NAMALWA (cell line): ENCODE data around the gene CBLC.
"Not testable (repeated sequence)": the region's sequence is repeated elsewhere in the genome, so short reads cannot be mapped to it uniquely, and the experiment has no call there.

Source experiments
- DNase-seq: peaks from one replicate; pipeline ENCODE4 v3.0.0-alpha.2; 2015; ENCODE audit warnings: low spot score

Gene CBLC

GRCh38 chr19:44765033-44765948 is 12.4 kb upstream of the CBLC start:
- DNase-seq, result no peak

DNA sequence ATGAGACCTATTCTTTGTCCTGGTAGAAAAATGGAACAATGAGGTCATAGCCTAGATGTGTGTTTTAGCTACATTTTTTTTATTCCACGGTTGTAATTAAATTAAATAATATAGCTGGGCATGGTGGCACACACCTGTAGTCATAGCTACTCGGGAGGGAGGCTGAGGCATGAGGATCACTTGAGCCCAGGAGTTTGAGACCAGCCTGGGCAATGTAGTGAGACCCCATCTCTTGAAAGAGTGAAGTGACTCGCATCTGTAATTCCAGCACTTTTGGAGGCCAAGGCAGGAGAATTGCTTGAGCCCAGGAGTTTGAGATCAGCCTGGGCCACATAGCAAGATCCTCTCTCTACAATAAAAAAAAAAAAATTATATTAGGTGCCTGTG is 11.7 kb upstream of the CBLC start:
- DNase-seq, result no peak

DNA sequence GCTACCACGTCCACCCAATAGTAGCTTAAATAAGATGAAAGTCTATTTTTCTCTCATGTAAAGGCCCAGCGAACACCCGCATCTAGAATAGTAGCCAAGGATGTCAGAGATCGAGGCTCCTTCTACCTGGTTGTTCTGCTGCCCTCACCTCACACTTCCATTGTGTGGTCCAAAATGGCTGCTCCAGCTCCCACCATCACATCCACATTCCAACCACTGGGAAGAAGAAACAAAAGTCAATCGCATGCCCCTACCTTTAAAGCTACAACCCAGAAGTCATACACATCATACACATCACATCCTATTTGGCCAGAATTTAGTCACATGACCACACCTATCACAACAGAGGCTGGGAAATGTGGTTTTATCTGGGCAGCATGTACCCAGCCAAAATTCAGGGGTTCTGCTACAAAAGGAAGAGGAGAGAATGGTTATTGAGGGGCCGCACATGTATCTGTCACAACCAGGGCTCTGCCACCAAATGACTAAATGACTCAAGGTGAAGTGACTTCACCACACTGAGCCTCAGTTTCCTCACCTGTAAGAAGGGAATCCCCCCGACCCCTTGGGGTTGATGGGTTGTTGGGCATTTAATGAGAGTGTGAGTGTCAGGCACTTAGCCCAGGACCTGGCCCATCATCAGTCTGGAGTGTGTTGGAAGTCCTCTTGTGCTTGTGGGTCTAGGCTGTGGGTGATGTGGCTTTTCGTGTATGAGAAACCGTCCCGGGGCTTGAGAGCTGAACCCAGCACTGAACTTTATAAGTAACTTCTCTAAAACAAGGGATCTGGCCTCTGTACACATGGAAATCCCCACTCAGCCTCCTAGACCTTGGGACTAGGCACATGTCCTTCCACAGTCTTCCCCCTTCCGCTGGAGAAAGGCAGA is 10.2 kb upstream of the CBLC start:
- no peak for DNase-seq

DNA sequence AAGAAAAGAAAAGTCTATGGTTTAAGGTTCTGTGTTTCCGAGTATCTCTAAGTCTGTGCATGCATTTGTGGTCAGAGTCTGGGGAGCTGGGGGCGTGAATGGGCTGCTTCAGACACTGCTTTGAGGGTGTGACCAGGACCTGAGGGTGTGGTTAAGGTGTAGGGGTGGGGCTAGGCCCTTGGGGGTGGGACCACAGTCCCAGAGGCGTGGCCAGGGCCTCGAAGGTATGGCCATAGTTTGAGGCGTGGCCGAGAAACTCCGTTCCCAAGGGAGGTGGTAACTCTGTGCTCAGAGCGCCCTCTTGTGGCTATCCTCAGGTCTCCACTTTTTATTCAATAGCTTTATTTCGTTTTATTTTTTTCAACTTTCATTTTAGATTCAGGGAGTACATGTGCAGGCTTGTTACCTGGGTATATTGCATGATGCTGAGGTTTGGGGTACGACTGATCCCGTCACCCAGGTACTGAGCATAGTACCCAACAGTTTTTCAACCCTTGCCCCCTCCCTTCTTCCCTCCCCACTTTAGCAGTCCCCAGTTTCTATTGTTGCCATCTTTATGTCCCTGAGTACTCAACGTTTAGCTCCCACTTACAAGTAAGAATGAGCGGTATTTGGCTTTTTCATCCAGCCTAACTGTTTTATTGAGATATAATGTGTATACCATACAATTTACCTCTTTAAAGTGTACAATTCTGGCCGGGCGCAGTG is 7.0 kb upstream of the CBLC start:
- peak; percentile 98 for DNase-seq

DNA sequence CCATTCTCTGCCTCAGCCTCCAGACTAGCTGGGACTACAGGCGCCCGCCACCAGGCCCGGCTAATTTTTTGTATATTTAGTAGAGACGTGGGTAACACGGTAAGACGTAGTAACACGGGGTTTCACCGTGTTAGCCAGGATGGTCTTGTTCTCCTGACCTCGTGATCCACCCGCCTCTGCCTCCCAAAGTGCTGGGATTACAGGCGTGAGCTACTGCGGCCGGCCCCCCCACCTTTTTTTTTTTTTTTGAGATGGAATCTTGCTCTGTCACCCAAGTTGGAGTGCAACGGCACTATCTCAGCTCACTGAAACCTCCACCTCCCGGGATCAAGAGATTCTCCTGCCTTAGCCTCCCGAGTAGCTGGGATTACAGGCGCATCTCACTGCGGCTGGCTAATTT is 5.5 kb upstream of the CBLC start:
- not testable (repeated sequence) for DNase-seq

DNA sequence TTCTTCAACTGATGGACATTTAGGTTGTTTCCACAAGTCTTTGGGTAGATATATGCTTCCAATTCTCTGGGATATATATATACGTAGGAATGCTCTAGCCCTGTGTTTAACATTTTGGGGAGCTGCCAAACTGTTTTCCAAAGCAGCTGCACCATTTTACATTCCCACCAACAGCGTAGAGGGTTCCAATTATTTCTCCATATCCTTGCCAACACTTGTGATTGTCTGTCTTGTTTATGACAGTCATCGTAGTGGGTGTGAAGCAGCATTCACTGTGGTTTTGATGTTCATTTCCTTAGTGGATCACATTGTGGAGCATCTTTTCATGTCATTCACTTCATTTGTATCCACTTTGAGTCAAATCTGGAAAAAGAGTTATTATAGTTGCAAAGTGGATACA is 4.7 kb upstream of the CBLC start:
- DNase-seq, result no peak

DNA sequence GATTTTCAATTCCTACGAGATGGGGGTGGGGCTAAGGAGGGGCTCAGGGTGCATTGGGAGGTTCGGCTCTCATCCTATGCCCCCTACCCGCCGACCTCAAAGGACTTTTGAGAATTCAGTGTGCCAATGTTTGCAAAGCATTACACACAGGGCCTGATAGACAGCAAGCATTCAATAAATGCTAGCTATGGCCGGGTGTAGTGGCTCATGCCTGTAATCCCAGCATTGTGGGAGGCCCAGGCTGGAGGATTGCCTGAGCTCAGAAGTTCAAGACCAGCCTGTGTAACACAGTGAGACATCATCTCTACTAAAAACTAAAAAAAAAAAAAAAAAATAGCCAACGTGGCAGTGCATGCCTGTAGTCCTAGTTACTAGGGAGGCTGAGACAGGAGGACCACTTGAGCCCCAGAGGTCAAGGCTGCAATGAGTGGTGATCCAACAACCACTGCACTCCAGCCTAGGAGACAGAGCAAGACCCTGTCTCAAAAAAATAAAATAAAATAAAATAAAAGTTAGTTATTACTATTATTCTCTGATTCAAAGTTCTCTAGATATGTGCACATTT is 1.9 kb upstream of the CBLC start:
- no peak for DNase-seq

GRCh38 chr19:44776402-44777096 is 1.1 kb upstream of the CBLC start:
- DNase-seq, result no peak

DNA sequence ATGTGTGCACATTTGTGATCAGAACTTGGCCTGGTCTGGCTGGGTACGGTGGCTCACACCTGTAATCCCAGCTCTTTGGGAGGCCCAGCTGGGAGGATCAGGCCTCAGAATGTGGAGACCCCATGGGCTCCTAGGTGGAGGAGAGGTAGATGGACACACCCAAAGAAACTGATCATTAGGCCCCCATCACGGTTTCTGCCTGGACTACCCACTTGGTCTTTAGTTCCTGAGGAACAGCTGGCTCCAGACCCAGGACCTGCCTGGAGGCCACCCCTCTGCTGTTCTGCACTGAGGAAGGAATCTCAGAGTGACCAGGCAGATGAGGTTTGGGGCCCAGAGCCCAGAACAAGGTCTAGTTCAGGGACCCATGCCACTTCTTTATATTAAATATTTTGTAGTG is 1.5 kb downstream of the CBLC start:
- DNase-seq, result no peak

- DNase-seq, result not testable (repeated sequence)
Measured at GRCh38 chr19:44781694-44782093, 4.0 kb downstream of the CBLC start.

DNA sequence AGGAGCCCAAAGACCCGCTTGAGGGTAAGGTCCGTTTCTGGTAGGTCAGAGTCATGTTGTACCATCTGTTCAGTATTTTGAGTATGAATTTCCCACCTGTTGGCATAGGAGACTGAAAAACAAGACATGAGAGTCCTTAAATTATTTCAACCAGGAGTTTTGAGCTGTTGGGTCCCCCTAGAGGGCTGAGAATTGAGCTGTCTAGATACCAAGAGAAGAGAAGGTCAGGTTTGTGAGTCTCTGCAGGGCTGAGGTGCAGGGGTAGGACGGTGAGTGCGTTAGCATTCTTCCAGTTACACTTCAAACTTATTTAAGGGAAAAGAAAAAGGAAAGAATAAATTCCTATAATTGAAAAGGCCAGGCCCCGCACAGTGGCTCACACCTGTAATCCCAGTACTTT is 5.0 kb downstream of the CBLC start:
- DNase-seq, result peak; percentile 33

- no peak for DNase-seq
Measured at GRCh38 chr19:44783545-44783944, 5.9 kb downstream of the CBLC start.

DNA sequence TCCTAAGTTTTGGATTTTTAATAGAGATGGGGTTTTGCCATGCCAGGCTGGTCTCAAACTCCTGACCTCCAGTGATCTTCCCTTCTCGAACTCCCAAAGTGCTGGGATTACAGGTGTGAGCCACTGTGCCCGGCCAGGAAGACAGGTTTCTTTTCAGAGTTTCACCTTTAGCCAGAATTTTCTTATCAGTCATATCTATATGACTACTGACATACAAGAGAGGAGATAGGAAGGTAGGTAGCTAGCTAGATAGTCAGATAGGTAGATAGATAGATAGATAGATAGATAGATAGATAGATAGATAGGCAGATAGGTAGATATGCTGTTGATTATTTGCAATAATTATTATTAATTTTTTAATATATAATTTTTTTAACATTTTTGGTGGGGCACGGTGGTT is 7.6 kb downstream of the CBLC start:
- no peak for DNase-seq

- DNase-seq, result no peak
Measured at GRCh38 chr19:44785993-44786392, 8.3 kb downstream of the CBLC start.

DNA sequence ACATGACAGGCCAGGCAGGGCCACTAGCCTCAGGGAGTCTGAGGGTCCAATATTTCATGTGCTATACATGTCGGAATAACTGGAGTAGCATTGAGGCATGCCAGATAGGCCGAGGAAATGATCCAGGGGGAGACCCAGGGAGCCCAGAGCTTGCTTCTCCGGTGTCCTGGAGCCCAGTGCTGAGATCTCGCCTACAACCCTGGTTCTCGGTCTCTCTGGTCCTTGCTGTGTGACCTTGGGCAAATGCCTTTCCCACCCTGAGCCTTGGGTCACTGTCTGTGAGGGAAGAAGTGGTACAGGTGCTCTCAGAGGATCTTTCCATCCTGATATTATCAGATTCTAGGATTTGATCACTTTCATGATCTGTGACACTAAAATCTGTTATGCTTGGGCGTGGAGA is 11.3 kb downstream of the CBLC start:
- no peak for DNase-seq

- DNase-seq, result no peak
Measured at GRCh38 chr19:44789943-44790483, 12.3 kb downstream of the CBLC start.

DNA sequence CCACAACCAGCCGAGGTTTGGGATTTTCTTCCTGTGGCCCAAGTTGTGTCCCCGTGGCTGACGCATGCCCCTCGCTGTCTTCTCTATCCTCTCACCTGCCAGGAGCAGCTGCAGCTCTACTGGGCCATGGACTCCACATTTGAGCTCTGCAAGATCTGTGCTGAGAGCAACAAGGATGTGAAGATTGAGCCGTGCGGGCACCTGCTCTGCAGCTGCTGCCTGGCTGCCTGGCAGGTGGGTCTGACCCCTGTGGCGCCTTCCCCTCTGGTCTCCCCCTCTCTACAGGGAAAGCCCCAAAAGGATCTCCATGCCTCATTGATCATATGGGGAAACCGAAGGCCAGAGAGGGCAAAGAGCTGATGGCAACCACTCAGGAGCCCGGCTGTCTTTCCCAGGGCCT is 14.6 kb downstream of the CBLC start:
- DNase-seq, result peak; percentile 75

DNA sequence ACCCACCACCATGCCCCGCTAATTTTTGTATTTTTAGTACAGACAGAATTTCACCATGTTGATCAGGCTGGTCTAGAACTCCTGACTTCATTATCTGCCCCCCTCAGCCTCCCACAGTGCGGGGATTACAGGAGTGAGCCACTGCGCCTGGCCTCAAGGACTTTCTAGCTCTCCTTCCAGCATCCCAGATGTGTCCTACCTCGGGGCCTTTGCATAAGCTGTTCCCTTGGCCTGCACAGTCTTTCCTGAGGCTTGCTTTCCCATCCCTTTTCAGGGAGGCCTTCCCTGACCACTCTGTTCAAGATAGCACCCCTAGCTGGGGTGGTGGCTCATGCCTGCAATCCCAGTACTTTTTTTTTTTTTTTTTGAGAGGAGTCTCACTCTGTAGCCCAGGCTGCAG is 16.9 kb downstream of the CBLC start:
- no peak for DNase-seq

- DNase-seq, result peak; percentile 38
Measured at GRCh38 chr19:44795398-44795987, 17.8 kb downstream of the CBLC start.

DNA sequence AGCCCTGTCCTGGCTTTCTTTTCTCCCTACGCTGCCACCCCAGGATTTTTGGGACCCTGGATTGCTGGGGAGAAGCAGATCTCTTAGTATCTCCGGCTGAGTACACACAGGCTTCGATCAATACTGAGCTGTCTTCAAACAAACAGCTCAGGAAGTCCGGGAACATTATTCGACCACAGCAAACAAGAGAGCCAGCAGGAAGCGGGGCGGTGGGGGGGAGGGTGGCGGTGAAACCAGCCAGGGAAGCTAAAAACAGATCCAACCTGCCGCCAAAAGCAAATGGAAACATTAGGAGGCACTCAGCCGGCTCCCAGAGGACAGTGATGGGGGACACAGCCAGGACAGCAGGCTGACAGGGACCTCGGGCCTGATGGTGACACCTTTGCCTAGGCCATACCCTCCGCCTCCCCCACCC is 19.0 kb downstream of the CBLC start:
- DNase-seq, result no peak
